ENCODE results near the gene JMJD7. TPM values are rescaled to one million over a fixed set of nuclear protein-coding genes. Genes with fewer than 3 reads are reported as not detected.

Gene JMJD7
- total RNA-seq, 2 experiments from 2014 or later = 3.0 to 14.1 TPM

DNA sequence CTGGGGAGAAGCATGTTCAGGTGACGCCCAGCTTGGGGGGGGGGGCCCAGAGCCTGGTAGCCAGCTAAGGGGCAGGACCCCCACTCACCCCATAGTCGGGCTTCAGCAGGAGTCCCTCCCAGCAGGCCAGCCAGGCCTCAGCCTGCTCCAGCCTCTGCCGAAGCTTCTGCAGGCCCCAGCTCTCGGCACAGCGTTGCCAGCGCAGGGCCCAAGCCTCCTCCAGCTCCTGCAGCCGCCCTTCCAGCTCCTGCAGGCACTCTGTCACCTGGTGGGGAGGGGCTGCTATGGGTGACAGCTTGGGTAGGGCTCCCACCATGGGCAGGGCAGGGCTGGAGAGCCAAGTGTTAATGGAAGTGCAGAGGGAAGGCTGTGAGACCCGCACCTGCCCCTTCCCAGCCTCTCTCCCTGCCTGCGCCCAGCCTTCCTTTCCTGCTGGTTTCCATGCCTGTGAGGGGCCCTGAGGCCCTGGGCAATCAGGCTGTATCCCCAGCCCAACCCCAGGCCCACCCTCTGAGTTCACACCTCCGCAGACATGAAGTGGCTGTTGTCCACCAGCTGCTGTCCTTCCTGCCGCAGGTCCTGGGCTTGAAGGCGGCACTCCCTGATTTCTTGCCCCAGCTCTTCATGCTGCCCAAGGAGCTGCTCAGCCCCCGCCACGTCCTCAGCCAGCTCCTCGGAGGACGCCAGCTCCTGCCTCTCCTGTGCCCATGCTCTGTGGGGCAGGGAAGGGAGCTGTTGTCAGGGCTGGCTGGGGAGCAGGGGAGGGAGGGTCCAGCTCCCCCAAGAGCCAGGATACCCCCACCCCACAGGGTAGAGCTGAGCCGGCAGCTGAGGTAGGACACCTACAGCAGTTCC lies 25.1 kb downstream of the JMJD7 start:
- Histone ChIP-seq H3K27ac (ENCODE audit: low read depth, low read length, poor library complexity, severe bottlenecking) (no peak overlapping the region), H3K36me3 (ENCODE audit: insufficient read depth, low read length) (no peaks in the 10 kb centered on the region), H3K4me2 (ENCODE audit: low read length) (no peak overlapping the region), H3K9me3 (ENCODE audit: low read length) (no peaks in the 10 kb centered on the region), H2AFZ (ENCODE audit: low read length) (no peak overlapping the region), H3K4me3 (ENCODE audit: low read depth, low read length, poor library complexity, severe bottlenecking) (no peak overlapping the region), H3K4me1 (ENCODE audit: insufficient read depth, low read length, poor library complexity, severe bottlenecking) (no peaks in the 10 kb centered on the region), H3K9me2 (ENCODE audit: insufficient read depth, low read length) (no peaks in the 10 kb centered on the region), H3K79me2 (ENCODE audit: insufficient read depth, low read depth, low read length) (no peaks in the 10 kb centered on the region), H4K20me1 (ENCODE audit: insufficient read depth, low read length) (no peaks in the 10 kb centered on the region)
- ChIA-PET POLR2A (interaction anchor here (0.6 kb wide), 2 partner anchors 131 to 667 kb away, joined by 3 to 7 read pairs; no protein-coding TSS in a partner anchor), CTCF (ENCODE audit: unreplicated experiment) (no interaction called here)
- BruUV-seq (replicated peaks) = no TSS peak
- no peak for DNase-seq (ENCODE audit: low spot score)
- intact Hi-C loops (cut with micrococcal nuclease; ENCODE audit: unreplicated experiment) = no loop called here
- TF ChIP-seq, protein P1, sequence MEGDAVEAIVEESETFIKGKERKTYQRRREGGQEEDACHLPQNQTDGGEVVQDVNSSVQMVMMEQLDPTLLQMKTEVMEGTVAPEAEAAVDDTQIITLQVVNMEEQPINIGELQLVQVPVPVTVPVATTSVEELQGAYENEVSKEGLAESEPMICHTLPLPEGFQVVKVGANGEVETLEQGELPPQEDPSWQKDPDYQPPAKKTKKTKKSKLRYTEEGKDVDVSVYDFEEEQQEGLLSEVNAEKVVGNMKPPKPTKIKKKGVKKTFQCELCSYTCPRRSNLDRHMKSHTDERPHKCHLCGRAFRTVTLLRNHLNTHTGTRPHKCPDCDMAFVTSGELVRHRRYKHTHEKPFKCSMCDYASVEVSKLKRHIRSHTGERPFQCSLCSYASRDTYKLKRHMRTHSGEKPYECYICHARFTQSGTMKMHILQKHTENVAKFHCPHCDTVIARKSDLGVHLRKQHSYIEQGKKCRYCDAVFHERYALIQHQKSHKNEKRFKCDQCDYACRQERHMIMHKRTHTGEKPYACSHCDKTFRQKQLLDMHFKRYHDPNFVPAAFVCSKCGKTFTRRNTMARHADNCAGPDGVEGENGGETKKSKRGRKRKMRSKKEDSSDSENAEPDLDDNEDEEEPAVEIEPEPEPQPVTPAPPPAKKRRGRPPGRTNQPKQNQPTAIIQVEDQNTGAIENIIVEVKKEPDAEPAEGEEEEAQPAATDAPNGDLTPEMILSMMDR (conservative IDR thresholded peaks at IDR 0.05; ENCODE audit: low read length) = no peak
- TF ChIP-seq EZH2phosphoT487 (IDR thresholded peaks at IDR 0.05; ENCODE audit: borderline replicate concordance, low read depth, low read length) = no peak

DNA sequence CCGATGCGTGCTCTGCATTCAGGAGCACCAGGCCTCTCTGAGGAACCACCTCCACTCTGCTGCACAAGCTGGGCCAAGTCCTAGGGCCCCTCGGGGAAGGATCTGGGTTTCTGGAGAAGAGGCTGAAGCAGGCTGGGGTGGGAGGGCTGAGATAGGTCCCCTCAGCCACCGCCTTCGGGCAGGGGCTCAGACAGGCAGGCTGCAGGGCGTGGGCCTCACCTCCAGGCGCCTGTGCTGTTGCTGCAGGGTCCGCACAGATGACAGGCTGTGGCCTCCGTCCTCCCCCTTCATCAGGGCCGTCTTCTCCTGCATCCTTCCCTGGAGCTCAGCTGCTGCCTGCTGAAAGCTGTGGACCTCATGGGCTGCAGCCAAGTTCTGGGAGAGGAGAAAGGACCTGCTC lies 25.9 kb downstream of the JMJD7 start:
- CTCF ChIA-PET (ENCODE audit: unreplicated experiment) = no interaction called here
- no peak for TF ChIP-seq EZH2phosphoT487 (IDR thresholded peaks at IDR 0.05; ENCODE audit: borderline replicate concordance, low read depth, low read length)
- TF ChIP-seq, protein P1 (conservative IDR thresholded peaks at IDR 0.05; ENCODE audit: low read length) = no peak
- no TSS peak for BruUV-seq (replicated peaks)

DNA sequence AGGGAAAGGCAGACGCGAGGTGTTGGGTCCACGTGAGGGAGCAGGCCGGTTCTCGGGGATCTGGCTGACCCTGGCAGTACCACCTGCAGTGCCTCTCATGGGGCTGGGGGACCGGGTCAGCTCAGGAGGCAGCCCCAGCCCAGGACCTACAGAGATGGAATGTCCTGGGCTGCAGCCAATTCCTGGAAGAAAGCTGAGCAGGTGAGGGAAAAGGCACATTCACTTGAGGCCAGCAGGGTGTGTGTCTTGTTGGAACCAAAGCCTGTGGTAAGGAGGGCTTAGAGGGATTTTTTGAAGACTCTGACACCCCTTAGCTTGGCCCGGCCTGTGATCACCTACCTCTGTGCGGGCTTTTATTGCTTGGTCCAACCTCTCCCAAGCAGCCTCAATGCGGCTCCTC lies 26.6 kb downstream of the JMJD7 start:
- Histone ChIP-seq H4K20me1 (ENCODE audit: insufficient read depth, low read length) (no peaks in the 10 kb centered on the region), H3K9me3 (ENCODE audit: low read length) (no peaks in the 10 kb centered on the region), H3K36me3 (ENCODE audit: insufficient read depth, low read length) (no peaks in the 10 kb centered on the region), H3K27ac (ENCODE audit: low read depth, low read length, poor library complexity, severe bottlenecking) (no peak overlapping the region), H2AFZ (ENCODE audit: low read length) (no peak overlapping the region), H3K9me2 (ENCODE audit: insufficient read depth, low read length) (no peaks in the 10 kb centered on the region), H3K4me1 (ENCODE audit: insufficient read depth, low read length, poor library complexity, severe bottlenecking) (no peaks in the 10 kb centered on the region), H3K4me2 (ENCODE audit: low read length) (no peak overlapping the region), H3K79me2 (ENCODE audit: insufficient read depth, low read depth, low read length) (no peaks in the 10 kb centered on the region), H3K4me3 (ENCODE audit: low read depth, low read length, poor library complexity, severe bottlenecking) (no peak overlapping the region)
- intact Hi-C loops (cut with micrococcal nuclease; ENCODE audit: unreplicated experiment) = no loop called here
- no TSS peak for BruUV-seq (replicated peaks)
- no peak for DNase-seq (ENCODE audit: low spot score)
- CTCF ChIA-PET (ENCODE audit: unreplicated experiment) = no interaction called here
- POLR2A ChIA-PET = no interaction called here
- no peak for TF ChIP-seq EZH2phosphoT487 (IDR thresholded peaks at IDR 0.05; ENCODE audit: borderline replicate concordance, low read depth, low read length)
- TF ChIP-seq, protein P1 (conservative IDR thresholded peaks at IDR 0.05; ENCODE audit: low read length) = no peak

More for the DNA sequence above, 25.9 kb downstream of the JMJD7 start:
- H3K4me1 ChIP-seq (ENCODE audit: insufficient read depth, low read length, poor library complexity, severe bottlenecking) = no peaks in the 10 kb centered on the region
- no peak overlapping the region for H2AFZ ChIP-seq (ENCODE audit: low read length)
- H3K9me3 ChIP-seq (ENCODE audit: low read length) = no peaks in the 10 kb centered on the region
- H3K27ac ChIP-seq (ENCODE audit: low read depth, low read length, poor library complexity, severe bottlenecking) = no peak overlapping the region
- H3K9me2 ChIP-seq (ENCODE audit: insufficient read depth, low read length) = no peaks in the 10 kb centered on the region
- intact Hi-C loops (cut with micrococcal nuclease; ENCODE audit: unreplicated experiment) = no loop called here
- no peak overlapping the region for H3K4me2 ChIP-seq (ENCODE audit: low read length)
- H3K4me3 ChIP-seq (ENCODE audit: low read depth, low read length, poor library complexity, severe bottlenecking) = no peak overlapping the region
- H3K36me3 ChIP-seq (ENCODE audit: insufficient read depth, low read length) = no peaks in the 10 kb centered on the region
- no peaks in the 10 kb centered on the region for H3K79me2 ChIP-seq (ENCODE audit: insufficient read depth, low read depth, low read length)
- POLR2A ChIA-PET = interaction anchor here (0.6 kb wide), 1 partner anchor 132 kb away, joined by 7 read pairs; no protein-coding TSS in a partner anchor
- no peak for DNase-seq (ENCODE audit: low spot score)
- H4K20me1 ChIP-seq (ENCODE audit: insufficient read depth, low read length) = no peaks in the 10 kb centered on the region
